Tibial artery (tissue), 4 donors: ENCODE results near the gene GPR161.

Experiments
- DNase-seq, 2 donors: peaks; one replicate each; pipeline ENCODE4 v3.0.0-alpha.2; 2019
- H3K27ac ChIP-seq, 2 donors: fragments of 200-600 bp; sonication (generic) in 1 of 2; 1 replicate in 1 of 2; 2 replicates in 1 of 2; pipeline ENCODE4 v1.5.1; 2018 to 2019; ENCODE audit warnings: mild to moderate bottlenecking in 1 of 2
- H3K27me3 ChIP-seq, 2 donors: fragments of 200-600 bp; sonication (generic) in 1 of 2; one replicate each; pipeline versions ENCODE4 v1.5.1 to v1.6.0; 2016 to 2019
- H3K36me3 ChIP-seq, 3 donors: fragments of 200-600 bp; sonication (generic) in 2 of 3; one replicate each; pipeline ENCODE4 v1.5.1; 2016 to 2019; ENCODE audit warnings: mild to moderate bottlenecking in 2 of 3
- H3K4me1 ChIP-seq, 4 donors: fragments of 200-600 bp; sonication (generic) in 2 of 4; 1 replicate in 3 of 4; 2 replicates in 1 of 4; pipeline ENCODE4 v1.5.1; 2016 to 2019
- H3K4me3 ChIP-seq, 2 donors: fragments of 200-600 bp; sonication (generic) in 1 of 2; 1 replicate in 1 of 2; 2 replicates in 1 of 2; pipeline ENCODE4 v1.5.1; 2018 to 2019; ENCODE audit warnings: mild to moderate bottlenecking in 2 of 2
- H3K9me3 ChIP-seq, 3 donors: fragments of 200-600 bp; sonication (generic) in 1 of 3; one replicate each; pipeline ENCODE4 v1.5.1; 2016 to 2019
- CTCF ChIP-seq, 2 experiments: fragments of 200-600 bp in 1 of 2; fragments of 450-650 bp in 1 of 2; IDR thresholded peaks; one replicate each; pipeline ENCODE4 v1.5.1; 2017 to 2019; ENCODE audit warnings: antibody characterized with exemption in 2 of 2, mild to moderate bottlenecking in 1 of 2, moderate library complexity in 1 of 2
- intact Hi-C: fragments of 100-400 bp; cut with DNase I; formaldehyde crosslinking; loops from one replicate; pipeline ENCODE4 v1.15.0; 2023; ENCODE audit warnings: low total_unique reads

Gene GPR161

GRCh38 chr1:168092566-168093355, 44.0 kb downstream of the GPR161 start:
- Histone ChIP-seq H3K36me3 (peaks cover 7 to 28% (median 17%) of the 10 kb centered on the region in 3 donors), H3K27ac (no peak overlapping the region)
- DNase-seq = no peak

GRCh38 chr1:168091720-168092550, 44.8 kb downstream of the GPR161 start:
- H3K27me3 ChIP-seq = no peaks in the 10 kb centered on the region
- no peak for DNase-seq
- H3K4me3 ChIP-seq = no peak overlapping the region
- no peaks in the 10 kb centered on the region for H3K9me3 ChIP-seq
- intact Hi-C loops = no loop called here
- peaks cover 7 to 32% (median 14%) of the 10 kb centered on the region in 3 donors for H3K36me3 ChIP-seq
- no peak overlapping the region for H3K27ac ChIP-seq
- no peak for TF ChIP-seq CTCF (IDR thresholded peaks at IDR 0.05)
- H3K4me1 ChIP-seq = peaks cover 0 to 16% (median 5%) of the 10 kb centered on the region in 4 donors

More at GRCh38 chr1:168092566-168093355, 44.0 kb downstream of the GPR161 start:
- peak in 1 of 2 experiments; percentile 24 for TF ChIP-seq CTCF (IDR thresholded peaks at IDR 0.05)
- Histone ChIP-seq H3K4me3 (no peak overlapping the region), H3K4me1 (peaks cover 0 to 16% (median 4%) of the 10 kb centered on the region in 4 donors), H3K9me3 (no peaks in the 10 kb centered on the region), H3K27me3 (no peaks in the 10 kb centered on the region)
- intact Hi-C loops = no loop called here

GRCh38 chr1:168091063-168091462, 45.7 kb downstream of the GPR161 start:
- Histone ChIP-seq H3K36me3 (peaks cover 6 to 24% (median 7%) of the 10 kb centered on the region in 3 donors), H3K9me3 (no peaks in the 10 kb centered on the region), H3K4me1 (peaks cover 0 to 20% (median 12%) of the 10 kb centered on the region in 4 donors), H3K27ac (no peak overlapping the region), H3K4me3 (no peak overlapping the region), H3K27me3 (no peaks in the 10 kb centered on the region)
- TF ChIP-seq CTCF (IDR thresholded peaks at IDR 0.05) = no peak
- DNase-seq = no peak
- intact Hi-C loops = no loop called here

- no peaks in the 10 kb centered on the region for H3K27me3 ChIP-seq
- TF ChIP-seq CTCF (IDR thresholded peaks at IDR 0.05) = no peak
Measured at GRCh38 chr1:168090395-168090794, 46.3 kb downstream of the GPR161 start.

GRCh38 chr1:168089979-168090337, 46.8 kb downstream of the GPR161 start:
- intact Hi-C loops = loop anchor here (5.0 to 10.0 kb wide), 4 partner anchors 32 to 365 kb away; partner anchors contain the start of gene MPZL1
- Histone ChIP-seq H3K36me3 (peaks cover 0 to 19% (median 3%) of the 10 kb centered on the region in 3 donors), H3K4me1 (peaks cover 0 to 29% (median 20%) of the 10 kb centered on the region in 4 donors), H3K9me3 (no peaks in the 10 kb centered on the region), H3K4me3 (no peak overlapping the region), H3K27ac (no peak overlapping the region), H3K27me3 (no peaks in the 10 kb centered on the region)
- TF ChIP-seq CTCF (IDR thresholded peaks at IDR 0.05) = no peak
- DNase-seq = no peak

More at GRCh38 chr1:168090395-168090794, 46.3 kb downstream of the GPR161 start:
- DNase-seq = no peak
- Histone ChIP-seq H3K9me3 (no peaks in the 10 kb centered on the region), H3K36me3 (peaks cover 1 to 19% (median 5%) of the 10 kb centered on the region in 3 donors), H3K4me3 (no peak overlapping the region), H3K27ac (no peak overlapping the region), H3K4me1 (peaks cover 0 to 25% (median 17%) of the 10 kb centered on the region in 4 donors)
- intact Hi-C loops = no loop called here
